ENCODE data around the gene USP24. TPM values are rescaled to one million over a fixed set of nuclear protein-coding genes. Genes with fewer than 3 reads are reported as not detected.

Gene USP24
- total RNA-seq, 4 donors from 2014 or later, result 42.7 to 77.1 (median 64.8) TPM

GRCh38 chr1:55190109-55190508 lies 25.1 kb downstream of the USP24 start:
- ATAC-seq (ENCODE audit: low FRiP score) (no peak), DNase-seq (ENCODE audit: low spot score) (no peak)
- TF ChIP-seq, protein P1, sequence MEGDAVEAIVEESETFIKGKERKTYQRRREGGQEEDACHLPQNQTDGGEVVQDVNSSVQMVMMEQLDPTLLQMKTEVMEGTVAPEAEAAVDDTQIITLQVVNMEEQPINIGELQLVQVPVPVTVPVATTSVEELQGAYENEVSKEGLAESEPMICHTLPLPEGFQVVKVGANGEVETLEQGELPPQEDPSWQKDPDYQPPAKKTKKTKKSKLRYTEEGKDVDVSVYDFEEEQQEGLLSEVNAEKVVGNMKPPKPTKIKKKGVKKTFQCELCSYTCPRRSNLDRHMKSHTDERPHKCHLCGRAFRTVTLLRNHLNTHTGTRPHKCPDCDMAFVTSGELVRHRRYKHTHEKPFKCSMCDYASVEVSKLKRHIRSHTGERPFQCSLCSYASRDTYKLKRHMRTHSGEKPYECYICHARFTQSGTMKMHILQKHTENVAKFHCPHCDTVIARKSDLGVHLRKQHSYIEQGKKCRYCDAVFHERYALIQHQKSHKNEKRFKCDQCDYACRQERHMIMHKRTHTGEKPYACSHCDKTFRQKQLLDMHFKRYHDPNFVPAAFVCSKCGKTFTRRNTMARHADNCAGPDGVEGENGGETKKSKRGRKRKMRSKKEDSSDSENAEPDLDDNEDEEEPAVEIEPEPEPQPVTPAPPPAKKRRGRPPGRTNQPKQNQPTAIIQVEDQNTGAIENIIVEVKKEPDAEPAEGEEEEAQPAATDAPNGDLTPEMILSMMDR (IDR thresholded peaks at IDR 0.05), result no peak

GRCh38 chr1:55188909-55189308 lies 26.3 kb downstream of the USP24 start:
- no peak for DNase-seq (ENCODE audit: low spot score)
- TF ChIP-seq, protein P1 (IDR thresholded peaks at IDR 0.05), result no peak
- no peak for ATAC-seq (ENCODE audit: low FRiP score)

DNA sequence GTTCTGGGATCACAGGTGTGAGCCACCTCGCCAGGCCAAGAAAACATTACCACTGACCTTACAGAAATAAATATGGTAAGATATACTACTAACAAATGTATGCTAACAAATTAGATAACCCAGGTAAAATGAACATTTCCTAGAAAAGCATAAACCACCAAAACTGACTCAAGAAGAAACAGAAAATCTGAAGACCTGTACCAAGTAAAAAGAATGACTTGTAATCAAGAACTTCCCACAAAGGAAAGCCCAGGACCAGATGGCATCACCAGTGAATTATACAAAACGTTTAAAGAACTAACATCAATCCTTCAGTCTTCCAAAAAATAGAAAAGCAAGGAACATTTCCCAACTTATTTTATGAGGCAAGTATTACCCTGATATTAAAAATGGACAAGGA lies 29.3 kb downstream of the USP24 start:
- ATAC-seq (ENCODE audit: low FRiP score) (no peak), DNase-seq (ENCODE audit: low spot score) (no peak)
- TF ChIP-seq, protein P1 (IDR thresholded peaks at IDR 0.05), result no peak

DNA sequence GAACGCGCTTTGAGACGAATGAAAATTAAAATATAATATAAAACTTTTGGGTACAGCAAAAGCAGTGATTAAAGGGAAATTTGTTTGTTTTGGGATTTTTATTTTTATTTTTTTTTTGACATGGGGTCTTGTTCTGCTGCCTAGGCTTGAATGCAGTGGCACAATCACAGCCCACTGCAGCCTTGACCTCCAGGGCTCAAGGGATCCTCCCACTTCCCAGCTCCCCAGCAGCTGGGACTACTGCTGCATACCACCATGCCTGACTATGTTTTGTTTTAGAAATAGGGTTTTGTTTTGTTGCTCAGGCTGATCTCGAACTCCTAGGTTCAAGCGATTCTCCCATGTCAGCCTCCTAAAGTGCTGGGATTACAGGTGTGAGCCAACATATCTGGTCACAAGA lies 30.3 kb downstream of the USP24 start:
- TF ChIP-seq, protein P1 (IDR thresholded peaks at IDR 0.05), result no peak
- ATAC-seq (ENCODE audit: low FRiP score) (no peak), DNase-seq (ENCODE audit: low spot score) (no peak)

DNA sequence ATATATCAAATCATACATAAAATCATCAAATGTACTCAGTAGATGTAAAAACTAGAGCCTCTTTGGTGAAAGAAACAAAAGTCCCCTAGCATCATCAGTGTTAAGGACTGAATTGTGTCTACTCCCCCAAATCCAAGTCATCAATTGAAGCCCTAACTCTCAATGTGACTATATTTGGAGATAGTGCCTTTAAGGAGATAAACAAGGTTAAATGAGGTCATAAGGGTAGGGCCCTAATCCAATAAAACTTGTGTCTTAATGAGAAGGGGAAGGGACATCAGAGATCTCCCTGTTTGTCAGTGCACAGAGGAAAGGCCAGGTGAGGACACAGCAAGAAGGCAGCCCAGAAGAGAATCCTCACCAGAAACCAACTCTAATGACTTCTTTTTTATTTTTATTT lies 33.5 kb downstream of the USP24 start:
- no peak for DNase-seq (ENCODE audit: low spot score)
- ATAC-seq (ENCODE audit: low FRiP score), result no peak
- TF ChIP-seq, protein P1 (IDR thresholded peaks at IDR 0.05), result no peak

- TF ChIP-seq, protein P1 (IDR thresholded peaks at IDR 0.05), result no peak
- no peak for ATAC-seq (ENCODE audit: low FRiP score)
- no peak for DNase-seq (ENCODE audit: low spot score)
These were observed 35.0 kb downstream of the USP24 start for GRCh38 chr1:55180075-55180670.

- TF ChIP-seq, protein P1 (IDR thresholded peaks at IDR 0.05), result no peak
- DNase-seq (ENCODE audit: low spot score) (no peak), ATAC-seq (ENCODE audit: low FRiP score) (no peak)
These were observed 35.9 kb downstream of the USP24 start for GRCh38 chr1:55179177-55179835.

Data from omental fat pad (tissue), 4 donors.